ENCODE results near the gene RBMS3. TPM values are rescaled to one million over a fixed set of nuclear protein-coding genes. Genes with fewer than 3 reads are reported as not detected.
"Not testable (repeated sequence)": the region's sequence is repeated elsewhere in the genome, so short reads cannot be mapped to it uniquely, and the experiment has no call there.

The RBMS3 gene
- total RNA-seq, 5 donors from 2014 or later (not counting 1 experiment from before 2014, with no cell fraction given), result 0.62 to 2.9 (median 1.4) TPM

- H3K27me3 Mint-ChIP-seq, result peaks cover 18 to 24% of the 10 kb centered on the region in 2 donors
- H3K4me3 Mint-ChIP-seq, result no peak overlapping the region
- no peaks in the 10 kb centered on the region for H3K4me1 ChIP-seq (ENCODE audit: control insufficient read depth in 1 of 2, extremely low read depth in 1 of 2, insufficient read depth in 2 of 2, low read length in 2 of 2)
- H3K27ac Mint-ChIP-seq, result no peak overlapping the region
- no peak overlapping the region for H3K4me3 ChIP-seq (ENCODE audit: control insufficient read depth in 1 of 2, extremely low read depth in 1 of 2, low read length in 1 of 2)
- H3K36me3 ChIP-seq (ENCODE audit: control insufficient read depth in 2 of 2, extremely low read depth in 1 of 2, insufficient read depth in 1 of 2, low read length in 1 of 2), result no peaks in the 10 kb centered on the region
- H3K9me3 Mint-ChIP-seq, result no peaks in the 10 kb centered on the region
- no peaks in the 10 kb centered on the region for H3K36me3 Mint-ChIP-seq
- H3K27ac ChIP-seq (ENCODE audit: low read length), result no peak overlapping the region
- H3K27me3 ChIP-seq (replicated peaks in 1 of 2; ENCODE audit: control insufficient read depth in 2 of 2, extremely low read depth in 1 of 2, insufficient read depth in 2 of 2, low read length in 1 of 2), result peaks cover 0 to 3% of the 10 kb centered on the region in 2 experiments
- ATAC-seq (replicated peaks in 1 of 4) (no peak), DNase-seq (no peak)
- ChIA-PET CTCF (no interaction called here), POLR2A (no interaction called here)
- no peaks in the 10 kb centered on the region for H3K9me3 ChIP-seq
- peaks cover 0 to 2% (median 0%) of the 10 kb centered on the region in 3 donors for H3K4me1 Mint-ChIP-seq
- WGBS (ENCODE audit: insufficient coverage), result 20% methylated on average over 1 of the region's 3 CpGs
Measured at GRCh38 chr3:30048431-30048830, 767.6 kb downstream of the RBMS3 start.

DNA sequence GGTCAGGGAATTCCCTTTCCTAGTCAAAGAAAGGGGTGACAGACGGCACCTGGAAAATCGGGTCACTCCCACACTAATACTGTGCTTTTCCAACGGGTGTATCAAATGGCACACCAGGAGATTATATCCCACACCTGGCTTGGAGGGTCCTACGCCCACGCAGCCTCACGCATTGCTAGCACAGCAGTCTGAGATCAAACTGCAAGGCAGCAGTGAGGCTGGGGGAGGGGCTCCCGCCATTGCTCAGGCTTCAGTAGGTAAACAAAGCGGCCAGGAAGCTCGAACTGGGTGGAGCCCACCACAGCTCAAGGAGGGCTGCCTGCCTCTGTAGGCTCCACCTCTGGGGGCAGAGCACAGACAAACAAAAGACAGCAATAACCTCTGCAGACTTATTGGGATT is 769.2 kb downstream of the RBMS3 start:
- H3K4me3 Mint-ChIP-seq; H3K9me3 Mint-ChIP-seq; H3K9me3 ChIP-seq; ATAC-seq (replicated peaks in 1 of 4); H3K36me3 ChIP-seq (ENCODE audit: control insufficient read depth in 2 of 2, extremely low read depth in 1 of 2, insufficient read depth in 1 of 2, low read length in 1 of 2); CTCF ChIA-PET; H3K27ac ChIP-seq (ENCODE audit: low read length); H3K27ac Mint-ChIP-seq; POLR2A ChIA-PET; DNase-seq; H3K27me3 ChIP-seq (replicated peaks in 1 of 2; ENCODE audit: control insufficient read depth in 2 of 2, extremely low read depth in 1 of 2, insufficient read depth in 2 of 2, low read length in 1 of 2); H3K4me3 ChIP-seq (ENCODE audit: control insufficient read depth in 1 of 2, extremely low read depth in 1 of 2, low read length in 1 of 2); H3K4me1 Mint-ChIP-seq; H3K36me3 Mint-ChIP-seq; H3K4me1 ChIP-seq (ENCODE audit: control insufficient read depth in 1 of 2, extremely low read depth in 1 of 2, insufficient read depth in 2 of 2, low read length in 2 of 2): not testable (repeated sequence)
- 94% methylated on average over 4 of the region's 9 CpGs for WGBS (ENCODE audit: insufficient coverage)
- H3K27me3 Mint-ChIP-seq, result peaks cover 18 to 24% of the 10 kb centered on the region in 2 donors

DNA sequence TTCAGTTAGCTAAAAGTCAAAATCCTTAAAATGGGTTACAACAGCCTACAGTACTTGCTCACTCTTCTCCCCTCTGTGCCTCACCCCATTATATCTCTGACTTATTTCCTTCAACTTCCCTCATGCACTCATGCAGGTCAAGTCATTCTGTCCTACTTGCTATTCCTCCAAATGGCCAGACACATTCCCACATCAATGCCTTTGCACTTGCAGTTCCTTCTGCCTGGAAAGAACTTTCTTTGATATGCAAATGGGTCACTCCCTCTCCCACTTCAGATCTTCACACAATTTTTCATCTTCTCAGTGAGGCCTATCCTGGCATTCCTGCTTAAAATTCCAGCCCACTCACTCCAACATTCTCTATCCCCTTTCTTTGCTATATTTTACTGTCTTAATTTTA is 778.4 kb downstream of the RBMS3 start:
- no peak for DNase-seq
- no peaks in the 10 kb centered on the region for H3K36me3 ChIP-seq (ENCODE audit: control insufficient read depth in 2 of 2, extremely low read depth in 1 of 2, insufficient read depth in 1 of 2, low read length in 1 of 2)
- H3K4me1 Mint-ChIP-seq, result no peaks in the 10 kb centered on the region
- no peak overlapping the region for H3K27ac ChIP-seq (ENCODE audit: low read length)
- no peaks in the 10 kb centered on the region for H3K9me3 ChIP-seq
- ATAC-seq (replicated peaks in 1 of 4), result no peak
- H3K27ac Mint-ChIP-seq, result no peak overlapping the region
- H3K27me3 ChIP-seq (replicated peaks in 1 of 2; ENCODE audit: control insufficient read depth in 2 of 2, extremely low read depth in 1 of 2, insufficient read depth in 2 of 2, low read length in 1 of 2), result no peaks in the 10 kb centered on the region
- CTCF ChIA-PET, result no interaction called here
- no peak overlapping the region for H3K4me3 ChIP-seq (ENCODE audit: control insufficient read depth in 1 of 2, extremely low read depth in 1 of 2, low read length in 1 of 2)
- no peaks in the 10 kb centered on the region for H3K4me1 ChIP-seq (ENCODE audit: control insufficient read depth in 1 of 2, extremely low read depth in 1 of 2, insufficient read depth in 2 of 2, low read length in 2 of 2)
- H3K27me3 Mint-ChIP-seq, result peaks cover 2 to 5% of the 10 kb centered on the region in 2 donors
- H3K9me3 Mint-ChIP-seq, result no peaks in the 10 kb centered on the region
- H3K4me3 Mint-ChIP-seq, result no peak overlapping the region
- POLR2A ChIA-PET, result no interaction called here
- no peaks in the 10 kb centered on the region for H3K36me3 Mint-ChIP-seq

All from T-cell (primary cell).